ENCODE data around the gene MIS18BP1.

MIS18BP1 gene

GRCh38 chr14:45271858-45272537, 19.0 kb upstream of the MIS18BP1 start:
- no peak for DNase-seq (ENCODE audit: low read depth in 2 of 2)
- H3K4me3 ChIP-seq (replicated peaks in 1 of 2; ENCODE audit: low read depth in 2 of 2, low read length in 2 of 2), result no peak overlapping the region
- no peak for TF ChIP-seq CTCF (IDR thresholded peaks at IDR 0.05; ENCODE audit: low read depth, low read length)

GRCh38 chr14:45270031-45270430, 17.0 kb upstream of the MIS18BP1 start:
- no peak overlapping the region for H3K4me3 ChIP-seq (replicated peaks in 1 of 2; ENCODE audit: low read depth in 2 of 2, low read length in 2 of 2)
- TF ChIP-seq CTCF (IDR thresholded peaks at IDR 0.05; ENCODE audit: low read depth, low read length), result no peak
- DNase-seq (ENCODE audit: low read depth in 2 of 2), result no peak

- no peak overlapping the region for H3K4me3 ChIP-seq (replicated peaks in 1 of 2; ENCODE audit: low read depth in 2 of 2, low read length in 2 of 2)
- no peak for TF ChIP-seq CTCF (IDR thresholded peaks at IDR 0.05; ENCODE audit: low read depth, low read length)
- DNase-seq (ENCODE audit: low read depth in 2 of 2), result no peak
Measured at GRCh38 chr14:45267071-45267470, 14.1 kb upstream of the MIS18BP1 start.

GRCh38 chr14:45262637-45263036, 9.6 kb upstream of the MIS18BP1 start:
- no peak for DNase-seq (ENCODE audit: low read depth in 2 of 2)
- no peak for TF ChIP-seq CTCF (IDR thresholded peaks at IDR 0.05; ENCODE audit: low read depth, low read length)
- no peak overlapping the region for H3K4me3 ChIP-seq (replicated peaks in 1 of 2; ENCODE audit: low read depth in 2 of 2, low read length in 2 of 2)

GRCh38 chr14:45261209-45261608, 8.2 kb upstream of the MIS18BP1 start:
- TF ChIP-seq CTCF (IDR thresholded peaks at IDR 0.05; ENCODE audit: low read depth, low read length), result no peak
- DNase-seq (ENCODE audit: low read depth in 2 of 2), result no peak

GRCh38 chr14:45258805-45259204, 5.8 kb upstream of the MIS18BP1 start:
- no peak for TF ChIP-seq CTCF (IDR thresholded peaks at IDR 0.05; ENCODE audit: low read depth, low read length)
- no peak overlapping the region for H3K4me3 ChIP-seq (replicated peaks in 1 of 2; ENCODE audit: low read depth in 2 of 2, low read length in 2 of 2)
- DNase-seq (ENCODE audit: low read depth in 2 of 2), result no peak

More at GRCh38 chr14:45261209-45261608, 8.2 kb upstream of the MIS18BP1 start:
- H3K4me3 ChIP-seq (replicated peaks in 1 of 2; ENCODE audit: low read depth in 2 of 2, low read length in 2 of 2), result no peak overlapping the region

GRCh38 chr14:45258073-45258472, 5.1 kb upstream of the MIS18BP1 start:
- no peak overlapping the region for H3K4me3 ChIP-seq (replicated peaks in 1 of 2; ENCODE audit: low read depth in 2 of 2, low read length in 2 of 2)
- DNase-seq (ENCODE audit: low read depth in 2 of 2), result no peak
- TF ChIP-seq CTCF (IDR thresholded peaks at IDR 0.05; ENCODE audit: low read depth, low read length), result no peak

All from cardiac fibroblast (primary cell).